GM19240 (cell line): ENCODE measurements around the gene GUCD1.
"Not testable (repeated sequence)": the region's sequence is repeated elsewhere in the genome, so short reads cannot be mapped to it uniquely, and the experiment has no call there.

Experiments used
- DNase-seq: peaks from one replicate; pipeline ENCODE4 v3.0.0; 2011; ENCODE audit warnings: low spot score; ENCODE audit not compliant: insufficient read length

GUCD1 gene

DNA sequence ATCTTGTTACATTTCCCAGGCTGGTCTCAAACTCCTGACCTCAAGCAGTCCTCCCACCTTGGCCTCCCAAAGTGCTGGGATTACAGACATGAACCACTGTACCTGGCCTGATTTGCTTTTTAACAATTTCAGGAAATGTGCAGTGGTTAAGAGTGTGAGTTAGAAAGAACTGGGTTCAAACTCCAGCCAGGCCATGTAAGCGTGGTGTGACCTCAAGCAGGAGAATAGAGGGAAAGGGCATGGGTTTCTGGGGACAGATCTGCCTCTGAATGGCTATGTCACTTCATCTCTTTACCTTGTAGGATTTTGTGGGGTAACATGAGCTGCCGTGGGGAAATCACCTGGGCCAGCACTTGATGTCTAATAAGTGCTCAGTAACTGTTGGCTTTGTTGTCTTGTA, 10.1 kb upstream of the GUCD1 start:
- DNase-seq = no peak

DNA sequence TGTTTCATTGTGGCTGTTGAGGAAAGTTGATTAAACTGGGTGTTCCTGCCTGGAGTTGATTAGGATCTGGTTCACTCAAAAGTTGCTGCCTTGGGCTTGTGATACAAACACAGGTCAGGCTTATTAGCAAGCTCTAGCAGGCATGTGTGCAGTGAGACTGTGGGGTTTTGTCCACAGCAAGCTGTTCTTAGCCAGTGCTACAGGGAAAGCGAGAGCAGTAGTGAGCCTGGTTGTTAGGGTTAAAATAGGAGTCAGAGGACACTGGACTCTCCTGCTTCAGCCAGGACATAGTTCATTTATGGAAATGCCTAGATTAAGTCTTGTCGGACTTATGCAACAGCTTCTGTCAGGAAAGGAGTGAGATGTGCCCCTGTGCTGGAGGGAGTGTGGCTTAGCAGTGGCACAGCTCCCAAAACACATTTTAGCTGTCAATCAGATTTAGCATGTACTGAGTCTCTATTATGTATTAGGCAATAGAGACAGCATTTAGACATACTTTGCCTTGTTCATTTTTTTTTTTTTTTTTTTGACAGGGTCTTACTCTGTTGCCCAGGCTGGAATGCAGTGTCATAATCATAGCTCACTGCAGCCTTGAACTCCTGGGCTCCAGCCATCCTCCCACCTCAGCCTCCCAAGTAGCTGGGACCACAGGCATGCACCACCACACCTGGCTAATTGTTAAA, 9.6 kb upstream of the GUCD1 start:
- DNase-seq = no peak

DNA sequence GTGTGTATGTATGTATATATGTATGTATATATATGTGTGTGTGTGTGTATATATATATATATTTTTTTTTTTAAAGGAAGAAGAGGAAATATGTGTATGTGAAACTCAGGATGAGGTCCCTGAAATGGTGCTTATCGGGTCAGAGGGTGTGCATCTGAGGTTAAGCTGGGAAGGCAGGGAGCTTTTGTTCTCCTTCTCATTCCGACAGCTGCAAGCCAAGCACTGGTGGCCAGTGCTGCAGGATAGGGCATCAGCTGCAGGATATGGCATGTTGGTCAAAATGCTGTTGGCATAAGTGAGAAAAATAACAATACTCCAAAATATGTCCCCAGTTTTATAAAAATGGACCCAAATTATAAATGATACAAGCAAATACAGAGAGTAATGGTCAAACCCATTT, 8.3 kb upstream of the GUCD1 start:
- DNase-seq = no peak

DNA sequence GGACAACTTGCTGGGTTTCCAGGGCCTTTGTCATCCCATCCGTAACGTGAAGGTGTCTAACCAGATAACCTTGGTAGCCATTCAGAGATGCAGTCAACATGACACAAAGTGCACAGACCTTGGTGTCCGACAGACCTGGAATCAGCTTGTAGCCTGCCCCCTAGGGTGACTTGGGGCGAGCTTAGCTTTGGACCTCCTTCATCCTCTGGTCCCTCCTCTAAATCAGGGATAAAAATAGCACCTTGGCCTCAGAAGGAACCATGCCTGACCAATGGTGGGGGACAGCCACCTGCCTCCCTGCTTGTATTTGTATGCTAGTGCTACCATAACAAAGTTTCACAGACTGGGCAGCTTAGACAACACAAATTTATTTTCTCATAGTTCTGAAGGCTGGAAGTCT, 4.5 kb upstream of the GUCD1 start:
- DNase-seq = no peak

DNA sequence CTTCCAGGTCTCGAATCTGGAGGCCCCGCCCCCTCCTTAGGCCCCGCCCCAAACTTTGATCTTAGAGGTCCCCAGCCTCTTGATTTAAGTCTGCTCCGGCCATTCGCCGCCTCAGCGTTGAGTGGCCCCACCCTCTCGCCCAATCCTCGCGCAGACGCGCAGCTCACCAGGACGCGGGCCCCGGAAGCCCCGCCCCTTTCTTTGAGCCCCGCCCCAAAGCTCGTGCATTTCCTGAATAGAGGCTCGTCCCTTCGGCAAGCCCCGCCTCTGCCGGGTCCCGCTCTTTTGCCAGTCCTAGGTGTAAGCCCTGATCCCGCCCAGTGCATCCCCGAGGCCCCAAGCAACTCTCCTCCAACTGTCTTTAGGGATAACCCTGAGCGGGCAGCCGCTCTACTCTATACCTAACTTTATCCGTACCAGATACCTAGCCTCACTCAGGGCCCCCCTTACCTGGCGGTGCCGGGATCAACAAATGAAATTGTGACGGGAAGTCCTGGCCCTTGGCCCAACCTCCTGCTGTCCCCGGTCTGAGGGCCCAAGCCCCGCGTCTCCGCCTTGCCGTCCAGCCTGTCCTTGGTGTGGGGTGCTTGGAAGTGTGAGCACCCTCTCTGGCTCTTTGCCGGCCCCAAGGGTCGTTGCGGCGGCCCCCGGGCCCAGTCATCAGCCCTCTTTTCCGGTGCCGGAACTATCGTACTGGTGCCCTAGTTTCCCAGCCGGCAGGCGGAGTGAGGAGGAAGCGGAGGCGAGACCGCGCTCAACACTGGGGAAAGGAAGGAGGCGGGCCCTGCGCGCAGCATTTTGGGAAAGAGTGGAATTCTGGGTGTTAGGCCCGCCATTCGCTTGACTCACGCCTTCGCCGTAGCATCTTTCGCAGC, 464 bp upstream of the GUCD1 start, which contains the start of gene SNRPD3:
SNRPD3 (plus strand) TSS at position 835 of the 875 bp plus-strand sequence. CDS start 1,676 bp downstream, outside the sequence.
- DNase-seq = peak; percentile 94

DNA sequence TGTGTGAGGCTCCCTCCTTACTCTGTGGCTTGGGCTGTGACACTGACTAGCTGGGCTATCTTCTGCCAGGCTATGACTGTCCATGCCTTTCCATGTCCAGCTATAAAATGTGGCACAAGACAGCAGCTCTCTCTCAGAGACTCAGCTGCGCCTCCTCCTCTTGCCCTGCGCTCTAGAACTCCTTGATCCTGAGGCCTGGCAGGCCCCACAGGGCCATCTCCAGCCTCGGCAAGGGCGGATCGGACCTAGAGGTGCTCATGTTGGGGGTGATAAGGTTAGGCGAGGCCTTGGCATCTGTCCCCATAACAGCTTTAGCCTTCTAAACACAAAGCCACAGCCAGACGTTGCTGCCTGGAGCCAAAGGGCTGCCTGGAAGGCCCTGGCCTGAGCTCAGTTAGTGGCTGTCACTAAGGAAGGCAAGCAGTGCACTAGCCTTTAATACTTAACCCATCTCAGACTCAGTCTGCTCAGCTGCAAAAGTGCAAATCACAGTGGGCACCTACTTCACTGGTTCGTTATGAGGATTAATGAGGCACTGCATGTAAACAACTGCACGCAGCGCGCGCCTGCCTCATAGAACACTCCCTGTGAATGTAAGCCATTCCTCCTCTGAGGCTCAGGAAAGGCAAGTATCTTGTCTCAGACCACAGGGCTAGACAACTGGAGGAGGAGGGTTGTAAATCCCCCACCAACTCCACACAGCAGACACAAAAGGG, 1.2 kb downstream of the GUCD1 start:
- DNase-seq = no peak

DNA sequence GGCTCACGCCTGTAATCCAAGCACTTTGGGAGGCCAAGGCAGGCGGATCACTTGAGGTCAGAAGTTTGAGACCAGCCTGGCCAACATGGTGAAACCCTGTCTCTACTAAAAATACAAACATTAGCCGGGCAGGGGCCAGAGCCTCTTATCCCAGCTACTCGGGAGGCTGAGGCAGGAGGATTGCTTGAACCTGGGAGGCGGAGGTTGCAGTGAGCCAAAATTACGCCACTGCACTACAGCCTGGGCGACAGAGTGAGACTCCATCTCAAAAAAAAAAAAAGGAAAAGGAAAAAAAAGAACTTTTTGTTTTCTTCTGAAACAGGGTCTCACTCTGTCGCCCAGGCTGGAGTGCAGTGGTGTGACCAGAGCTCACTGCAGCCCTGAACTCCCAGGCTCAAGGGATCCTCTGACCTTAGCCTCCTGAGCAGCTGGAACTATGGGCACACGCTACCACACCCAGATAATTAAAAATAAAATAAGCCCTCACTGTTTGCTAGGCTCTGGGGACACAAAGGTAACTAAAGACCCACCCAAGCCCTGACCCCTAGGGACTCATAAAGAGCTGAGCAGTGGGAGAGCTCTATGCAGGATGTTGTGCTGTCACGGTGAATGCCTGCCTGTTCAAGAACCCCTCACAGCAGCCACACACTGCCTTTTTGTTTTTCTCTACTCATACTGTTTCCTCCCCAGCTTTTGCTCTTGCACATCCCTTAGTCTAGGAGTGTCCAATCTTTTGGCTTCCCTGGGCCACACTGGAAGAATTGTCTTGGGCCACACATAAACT, 2.2 kb downstream of the GUCD1 start:
- DNase-seq = not testable (repeated sequence)

DNA sequence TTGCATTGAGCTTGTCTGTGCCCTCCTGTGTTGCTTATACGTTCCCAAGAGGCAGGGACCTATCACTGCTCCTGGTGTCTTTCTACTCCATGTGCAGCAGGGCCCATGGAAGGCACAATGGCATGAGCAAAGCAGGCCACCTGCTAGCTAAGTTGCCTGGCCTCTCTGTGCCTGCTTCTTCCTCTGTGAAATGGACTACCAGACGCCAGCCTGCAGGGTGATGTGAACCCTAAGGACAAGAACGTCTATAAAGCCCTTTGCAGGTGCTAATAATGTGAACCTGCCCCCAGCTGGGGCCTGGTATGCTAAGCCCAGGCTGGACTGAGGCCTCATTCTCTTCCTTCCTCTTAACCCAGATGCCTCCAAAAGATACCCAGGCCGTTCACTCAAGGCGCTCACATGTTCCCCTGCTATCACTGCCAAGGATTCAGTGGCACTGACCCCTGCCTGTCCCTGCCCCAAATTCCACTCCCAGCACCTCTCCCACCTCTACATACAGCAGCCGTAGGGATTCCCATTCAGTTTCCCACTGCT, 4.0 kb downstream of the GUCD1 start:
- DNase-seq = no peak

DNA sequence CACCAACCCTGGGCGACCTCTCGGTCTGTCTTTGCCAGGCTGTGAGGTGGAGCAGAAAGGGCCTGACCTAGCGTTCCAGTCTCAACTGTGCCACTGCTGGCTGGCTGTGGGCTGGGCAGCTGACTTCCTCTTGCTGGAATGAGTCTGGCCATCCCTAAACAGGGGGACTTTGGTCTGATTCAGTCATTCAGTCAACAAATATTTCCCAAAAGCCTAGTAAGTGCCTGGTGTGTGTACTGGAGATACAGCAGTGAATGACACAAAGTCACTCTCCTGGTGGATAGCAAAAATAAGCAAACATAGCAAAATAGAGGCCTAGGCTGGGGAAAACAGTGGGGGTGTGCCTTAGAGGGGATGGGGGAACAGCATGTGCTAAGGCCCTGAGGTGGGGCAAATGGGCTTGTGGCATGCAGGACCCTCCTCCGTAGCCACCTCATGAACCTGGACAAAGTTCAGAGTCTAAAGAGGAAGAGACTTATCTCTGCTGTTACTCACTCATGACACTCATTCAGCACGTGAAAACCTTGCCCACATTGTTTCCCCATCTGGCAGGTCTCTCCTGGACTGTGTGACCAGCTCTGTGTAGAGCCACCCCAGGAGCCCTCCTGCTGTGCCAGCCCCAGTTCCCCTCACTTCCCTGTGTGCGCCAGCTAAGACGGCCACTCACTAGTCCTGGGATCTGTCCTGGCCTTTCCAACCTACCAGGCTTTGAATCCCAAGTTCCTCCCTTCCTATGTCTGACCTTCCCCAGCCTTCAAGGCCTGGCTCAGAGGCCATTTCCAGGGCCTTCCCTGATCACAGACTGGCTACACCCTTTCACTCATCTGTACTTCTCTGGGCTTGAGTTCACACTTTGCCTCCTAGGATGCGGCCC, 4.7 kb downstream of the GUCD1 start:
- DNase-seq = no peak

DNA sequence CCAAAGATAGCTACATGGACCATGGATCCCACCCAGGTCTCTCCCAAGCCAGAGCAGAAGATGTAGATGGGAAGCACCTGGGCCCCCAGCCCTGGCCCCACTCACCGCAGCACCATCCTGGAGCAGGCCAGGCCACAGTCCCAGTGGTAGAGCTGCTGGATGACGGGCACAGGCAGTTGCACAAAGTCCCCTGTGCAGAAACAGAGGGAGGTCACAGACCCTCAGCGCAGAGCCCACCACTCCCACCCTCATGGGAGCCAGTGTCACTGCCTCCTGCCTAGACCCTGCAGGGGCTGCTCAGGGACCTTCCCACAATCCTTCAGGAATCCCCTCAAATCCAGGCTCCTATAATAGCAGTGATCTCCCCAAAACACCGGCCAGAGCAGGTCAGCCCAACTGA, 6.1 kb downstream of the GUCD1 start:
- no peak for DNase-seq

DNA sequence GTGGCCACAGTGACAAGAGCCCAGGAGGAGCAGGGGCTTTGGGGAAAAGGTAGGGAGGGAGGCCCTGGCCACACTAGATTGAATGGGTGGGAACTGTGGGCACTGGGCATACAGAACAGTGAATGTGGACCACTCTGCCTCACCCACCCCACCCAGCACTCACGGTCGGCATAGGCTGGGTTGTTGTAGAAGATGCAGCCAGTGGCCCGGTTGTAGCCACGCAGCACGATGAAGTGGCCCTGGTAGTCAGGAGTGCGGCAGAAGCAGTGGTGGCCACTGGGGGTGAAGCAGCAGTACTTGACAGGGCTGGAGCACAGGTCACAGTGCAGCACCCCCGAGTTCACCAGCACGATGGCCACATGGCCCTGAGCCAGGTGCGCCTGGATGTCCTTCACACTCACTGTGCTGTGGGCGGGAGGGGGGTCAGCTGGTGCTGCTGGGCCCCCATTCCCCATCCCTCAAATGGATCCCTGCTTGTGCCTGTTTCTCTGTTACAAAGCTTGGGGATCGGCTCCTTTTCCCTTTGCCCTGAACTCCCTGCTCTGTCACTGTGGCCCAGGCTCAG, 11.2 kb downstream of the GUCD1 start:
- DNase-seq = no peak

DNA sequence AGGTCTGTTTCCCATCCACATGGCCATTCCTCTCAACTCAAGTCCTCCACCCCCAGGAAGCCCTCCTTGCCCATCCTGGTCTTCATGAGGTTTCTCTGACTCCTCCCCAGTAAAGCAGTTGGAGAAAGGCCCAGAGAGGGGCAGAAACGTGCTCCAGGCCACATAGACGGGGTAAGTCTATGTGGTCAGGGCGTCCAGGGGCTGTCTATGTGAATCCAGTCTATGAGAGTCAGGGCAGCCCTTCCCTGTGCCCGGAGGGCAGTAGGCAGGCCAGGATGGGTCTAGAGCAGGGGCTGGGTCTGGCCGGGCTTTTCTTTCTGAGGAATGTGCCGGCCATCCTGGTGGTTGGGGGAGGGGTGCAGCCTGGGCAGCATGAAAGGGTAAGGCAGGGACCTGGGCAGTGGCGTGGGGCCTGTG, 11.7 kb downstream of the GUCD1 start:
- DNase-seq = no peak

DNA sequence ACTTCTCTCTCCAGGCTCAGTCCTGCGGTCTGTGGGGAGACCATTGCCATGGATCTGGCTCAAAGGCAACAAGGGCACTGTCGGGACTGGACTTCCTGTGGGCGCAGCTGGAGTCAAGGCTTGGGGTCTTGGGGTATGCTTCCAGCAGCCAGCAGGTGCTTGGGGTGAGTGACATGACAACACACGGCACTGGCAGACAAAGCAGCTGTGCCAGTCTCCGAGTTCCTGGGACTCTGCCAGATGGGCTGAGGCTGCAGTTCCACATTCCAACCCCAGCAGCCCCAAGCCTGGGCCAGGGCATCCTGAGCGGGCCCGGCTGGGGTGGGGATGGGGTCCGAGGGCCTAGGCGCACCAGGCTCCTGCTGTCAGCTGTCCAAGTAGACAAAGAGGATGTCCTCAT, 12.3 kb downstream of the GUCD1 start:
- no peak for DNase-seq

DNA sequence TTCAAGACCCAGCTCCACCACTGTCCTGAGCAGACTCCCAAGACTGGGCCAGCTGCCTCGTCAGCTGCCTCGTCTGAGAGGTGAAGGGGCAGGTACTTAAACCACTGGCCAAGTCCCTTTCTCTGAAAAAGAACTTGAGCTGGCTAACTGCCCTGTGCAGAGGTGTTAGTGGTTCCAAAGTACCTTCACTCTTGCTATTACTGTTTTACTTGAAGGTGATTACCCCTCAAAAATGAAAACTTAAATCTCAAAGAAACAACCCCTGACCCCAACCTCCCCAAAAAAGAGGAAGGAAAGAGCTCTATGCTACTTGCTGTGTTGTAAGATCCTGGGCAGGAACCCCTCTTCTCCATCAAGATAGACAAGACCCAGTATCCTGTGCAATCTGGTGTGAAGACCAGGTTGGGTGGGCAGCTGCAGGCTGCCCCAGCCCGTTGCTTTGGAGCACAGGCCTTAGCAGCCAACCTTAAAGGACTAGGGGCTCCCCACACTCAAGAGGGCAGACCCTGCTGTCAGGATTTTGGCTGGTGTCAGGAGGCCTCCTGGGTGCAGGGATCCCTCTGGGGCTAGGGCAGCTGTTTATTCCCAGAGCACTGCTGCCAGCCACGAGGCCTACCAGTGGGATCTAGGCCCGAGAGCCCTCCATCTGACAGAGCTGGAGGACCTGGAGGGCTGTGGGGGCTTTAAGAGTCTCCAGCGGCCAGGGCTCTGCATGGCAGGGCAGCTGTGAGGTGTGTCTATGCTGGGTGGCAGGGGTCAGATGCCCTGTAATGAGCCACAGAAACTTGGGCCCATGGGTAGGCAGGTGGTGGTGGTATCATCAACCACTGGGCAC, 13.0 kb downstream of the GUCD1 start:
- DNase-seq = no peak

DNA sequence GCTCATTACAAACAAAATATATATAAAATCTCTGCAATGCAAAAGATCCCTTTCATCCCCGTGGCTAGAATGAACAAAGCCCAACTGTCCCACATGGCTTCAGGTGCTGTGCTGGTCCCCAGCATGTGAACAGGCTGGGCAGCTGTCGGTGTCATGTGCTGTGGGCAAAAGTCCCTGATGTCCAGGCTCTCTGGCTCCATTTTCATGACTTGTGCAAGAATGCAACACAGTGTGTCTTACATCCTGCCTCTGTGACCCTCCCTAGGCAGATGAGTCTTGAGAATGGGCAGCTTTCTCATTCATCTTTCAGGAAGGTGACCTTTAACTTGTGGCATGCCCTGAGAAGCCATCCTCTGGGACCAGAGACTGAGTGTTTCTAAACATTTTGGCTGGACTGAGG, 14.5 kb downstream of the GUCD1 start:
- no peak for DNase-seq

DNA sequence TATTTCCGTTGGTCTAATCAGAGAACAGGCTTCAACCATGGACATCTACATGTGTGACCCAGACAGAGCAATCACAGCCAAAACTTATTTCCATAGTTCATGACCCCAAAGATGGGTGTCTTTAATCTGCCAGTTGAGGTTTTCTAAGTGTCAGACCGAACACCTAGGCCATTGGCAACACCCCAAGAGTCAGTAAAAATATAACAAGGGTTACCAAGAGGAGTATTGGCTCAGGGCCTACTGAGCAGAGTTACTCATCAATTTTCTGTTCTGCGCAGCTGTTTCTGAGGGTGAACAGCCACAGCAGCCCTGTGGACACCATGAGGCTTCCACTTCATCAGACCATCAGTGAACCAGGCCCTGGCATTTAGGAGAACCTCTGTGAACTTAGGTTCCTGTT, 18.8 kb downstream of the GUCD1 start:
- no peak for DNase-seq

DNA sequence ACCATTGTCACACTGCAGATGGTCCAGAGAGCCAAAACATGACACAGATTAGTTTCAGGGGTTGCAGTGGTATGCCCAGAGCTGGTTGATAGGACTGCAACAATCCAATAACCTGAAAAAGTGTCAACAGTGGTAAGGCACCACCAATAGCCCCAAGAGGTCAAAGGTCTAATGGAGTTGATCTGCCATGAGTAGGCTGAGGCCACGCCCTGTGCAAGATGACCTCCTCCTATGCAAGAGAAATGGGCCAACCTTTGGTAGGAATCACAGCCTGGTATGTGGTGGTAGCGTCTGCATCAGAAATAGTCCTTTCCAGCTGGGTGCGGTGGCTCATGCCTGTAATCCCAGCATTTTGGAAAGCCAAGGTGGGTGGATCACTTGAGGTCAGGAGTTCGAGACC, 19.6 kb downstream of the GUCD1 start:
- no peak for DNase-seq

DNA sequence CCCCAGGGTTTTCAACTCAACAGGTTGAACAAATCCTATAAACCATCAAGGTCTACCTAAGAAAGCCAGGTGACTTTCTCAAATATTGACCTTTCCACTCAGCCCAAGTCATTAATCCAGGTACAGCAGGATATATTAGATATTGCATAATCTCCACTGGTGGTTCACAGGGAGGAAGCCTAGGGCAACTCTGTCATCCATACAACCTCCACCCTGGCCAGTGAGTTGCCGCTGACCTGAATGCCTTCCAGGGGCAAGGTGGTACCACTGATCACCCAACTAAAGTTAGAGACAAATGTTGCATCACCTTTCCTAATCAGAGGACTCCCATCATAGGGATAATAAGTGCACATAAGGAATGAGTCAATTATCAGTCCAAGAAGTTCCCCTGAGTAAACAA, 22.9 kb downstream of the GUCD1 start:
- no peak for DNase-seq

DNA sequence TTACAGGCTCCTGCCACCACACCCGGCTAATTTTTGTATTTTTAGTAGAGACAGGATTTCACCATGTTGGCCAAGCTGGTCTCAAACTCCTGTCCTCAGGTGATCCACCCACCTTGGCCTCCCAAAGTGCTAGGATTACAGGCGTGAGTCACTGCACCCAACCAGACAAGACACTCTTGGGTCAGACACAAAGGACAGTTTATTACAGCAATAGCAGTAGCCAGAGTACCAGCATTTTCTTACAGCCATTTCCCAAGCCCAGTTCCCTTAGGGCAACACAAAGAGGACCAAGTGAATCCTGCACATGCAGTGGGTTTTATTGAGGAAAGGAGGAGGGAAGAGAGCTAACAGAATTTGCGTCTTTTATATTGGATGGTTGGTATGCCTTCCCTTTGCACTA, 24.0 kb downstream of the GUCD1 start:
- not testable (repeated sequence) for DNase-seq
